A549 (cell line): ENCODE measurements around the gene TMEM95.

ENCODE experiments used
- CHD2 ChIP-seq: fragments of 150-350 bp; IDR thresholded peaks from 2 replicates; pipeline ENCODE4 v1.6.1; 2014; ENCODE audit warnings: low read length; ENCODE audit not compliant: partially characterized antibody
- CHD4 ChIP-seq: fragments of 200-600 bp; sonication (generic); IDR thresholded peaks from 2 replicates; pipeline ENCODE4 v1.6.1; 2016; ENCODE audit warnings: antibody characterized with exemption, mild to moderate bottlenecking, borderline replicate concordance
- CTCF ChIP-seq: fragments of >200 bp; sonication (Bioruptor Twin); formaldehyde crosslinking; IDR thresholded peaks from 3 replicates; pipeline ENCODE4 v1.5.1; 2016
- EHF ChIP-seq: fragments of 250-450 bp; sonication (Bioruptor Pico); IDR thresholded peaks from 2 replicates; pipeline ENCODE4 v1.5.0; 2020; ENCODE audit warnings: mild to moderate bottlenecking
- KDM1A ChIP-seq: fragments of 200-600 bp; sonication (generic); IDR thresholded peaks from 2 replicates; pipeline ENCODE4 v1.6.1; 2016; ENCODE audit warnings: low read depth, mild to moderate bottlenecking
- POLR2A ChIP-seq: IDR thresholded peaks from 2 replicates; pipeline ENCODE4 v1.6.1; 2012; ENCODE audit warnings: mild to moderate bottlenecking, low read length
- RAD21 ChIP-seq, 2 experiments: fragments of >200 bp in 1 of 2; sonication (Bioruptor Twin) in 1 of 2; formaldehyde crosslinking in 1 of 2; IDR thresholded peaks in 1 of 2; conservative IDR thresholded peaks in 1 of 2; 2 replicates in 1 of 2; 3 replicates in 1 of 2; pipeline ENCODE4 v1.6.1; 2012 to 2018; ENCODE audit warnings: inconsistent platforms in 1 of 2
- RARB ChIP-seq: fragments of 250-450 bp; sonication (Bioruptor Pico); IDR thresholded peaks from 2 replicates; pipeline ENCODE4 v1.8.0; 2021; ENCODE audit warnings: mild to moderate bottlenecking, moderate library complexity

DNA sequence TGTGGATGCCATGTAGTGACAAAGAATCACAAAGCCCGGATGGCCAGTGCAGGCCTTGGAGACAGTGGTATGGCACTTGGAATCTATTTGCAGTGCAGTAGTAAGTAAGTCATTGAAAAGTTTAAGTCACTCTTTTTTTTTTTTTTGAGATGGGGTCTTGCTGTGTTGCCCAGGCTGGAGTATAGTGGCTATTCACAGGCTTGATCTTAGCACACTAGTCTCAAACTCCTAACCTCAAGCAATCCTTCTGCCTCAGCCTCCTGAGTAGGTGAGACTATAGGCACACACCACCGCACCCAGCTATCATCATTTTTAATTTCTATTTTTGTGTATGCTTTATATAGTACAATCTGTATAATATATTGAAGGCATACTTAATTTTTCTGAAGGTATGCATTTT, 43.7 kb downstream of the TMEM95 start:
- no peak for TF ChIP-seq CTCF
- TF ChIP-seq CHD2, result no peak
- no peak for TF ChIP-seq CHD4
- TF ChIP-seq RARB, result no peak
- no peak for TF ChIP-seq RAD21 (conservative IDR thresholded peaks at IDR 0.05 in 1 of 2, IDR thresholded peaks at IDR 0.05 in 1 of 2)
- no peak for TF ChIP-seq POLR2A
- no peak for TF ChIP-seq EHF (CRISPR knock-in tag)
- TF ChIP-seq KDM1A, result no peak
